ENCODE measurements around the gene MYO7A.

The MYO7A gene

DNA sequence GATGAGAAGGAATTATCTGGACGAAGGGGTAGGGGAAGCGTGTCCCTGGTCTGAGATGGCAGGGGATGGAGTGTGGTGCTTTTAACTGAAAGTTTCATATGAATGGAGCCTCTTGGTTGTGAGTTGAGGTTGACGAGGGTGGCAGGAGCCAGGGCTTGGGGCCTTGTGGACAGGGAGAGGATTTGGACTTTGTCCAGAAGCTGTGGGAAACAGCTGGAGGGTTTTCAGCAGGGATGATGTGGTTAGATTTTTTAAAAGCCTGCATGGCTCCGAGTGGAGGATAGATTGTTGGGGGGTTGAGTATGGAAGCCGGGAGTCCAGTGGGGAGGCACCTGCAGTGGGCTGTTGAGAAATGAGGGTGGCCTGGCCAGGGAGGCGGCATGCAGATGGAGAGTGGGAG is 24.8 kb downstream of the MYO7A start:
- TF ChIP-seq CTCF (IDR thresholded peaks at IDR 0.05; ENCODE audit: low read length) (no peak), EZH2 (IDR thresholded peaks at IDR 0.05; ENCODE audit: borderline replicate concordance, low read length) (no peak)
- Histone ChIP-seq H3K4me1 (ENCODE audit: insufficient read depth, low read length, severe bottlenecking) (no peaks in the 10 kb centered on the region), H3K4me2 (ENCODE audit: low read length) (no peak overlapping the region), H3K4me3 (ENCODE audit: low read depth, low read length, poor library complexity, severe bottlenecking) (no peak overlapping the region), H3K27ac (ENCODE audit: low read depth, low read length, poor library complexity, severe bottlenecking) (no peak overlapping the region), H3K9ac (ENCODE audit: low read length) (no peak overlapping the region), H3K9me3 (ENCODE audit: low read length) (no peaks in the 10 kb centered on the region), H3F3A (ENCODE audit: insufficient read depth, low read length) (no peaks in the 10 kb centered on the region), H3K9me2 (ENCODE audit: low read depth, low read length) (no peaks in the 10 kb centered on the region), H2AFZ (ENCODE audit: low read length) (no peak overlapping the region), H3K36me3 (ENCODE audit: insufficient read depth, low read length) (no peaks in the 10 kb centered on the region), H3K27me3 (ENCODE audit: insufficient read depth, low read length) (no peaks in the 10 kb centered on the region; the same call in 1 of the 2 replicates), H3K79me2 (ENCODE audit: insufficient read depth, low read length) (no peaks in the 10 kb centered on the region), H4K20me1 (ENCODE audit: insufficient read depth, low read length) (no peaks in the 10 kb centered on the region)

- Histone ChIP-seq H3K4me2 (ENCODE audit: low read length) (no peak overlapping the region), H3K9me3 (ENCODE audit: low read length) (no peaks in the 10 kb centered on the region), H3K9me2 (ENCODE audit: low read depth, low read length) (no peaks in the 10 kb centered on the region), H3K9ac (ENCODE audit: low read length) (no peak overlapping the region), H2AFZ (ENCODE audit: low read length) (no peak overlapping the region), H3K27ac (ENCODE audit: low read depth, low read length, poor library complexity, severe bottlenecking) (no peak overlapping the region), H3K79me2 (ENCODE audit: insufficient read depth, low read length) (no peaks in the 10 kb centered on the region), H3F3A (ENCODE audit: insufficient read depth, low read length) (no peaks in the 10 kb centered on the region), H3K36me3 (ENCODE audit: insufficient read depth, low read length) (no peaks in the 10 kb centered on the region), H3K4me3 (ENCODE audit: low read depth, low read length, poor library complexity, severe bottlenecking) (no peak overlapping the region), H3K4me1 (ENCODE audit: insufficient read depth, low read length, severe bottlenecking) (no peaks in the 10 kb centered on the region), H3K27me3 (ENCODE audit: insufficient read depth, low read length) (no peaks in the 10 kb centered on the region; the same call in 1 of the 2 replicates), H4K20me1 (ENCODE audit: insufficient read depth, low read length) (no peaks in the 10 kb centered on the region)
- TF ChIP-seq EZH2 (IDR thresholded peaks at IDR 0.05; ENCODE audit: borderline replicate concordance, low read length) (no peak), CTCF (IDR thresholded peaks at IDR 0.05; ENCODE audit: low read length) (no peak)
These were observed 25.5 kb downstream of the MYO7A start for GRCh38 chr11:77153276-77154185.

- Histone ChIP-seq H3K79me2 (ENCODE audit: insufficient read depth, low read length) (no peaks in the 10 kb centered on the region), H4K20me1 (ENCODE audit: insufficient read depth, low read length) (no peaks in the 10 kb centered on the region), H3K9me2 (ENCODE audit: low read depth, low read length) (no peaks in the 10 kb centered on the region), H3K9me3 (ENCODE audit: low read length) (no peaks in the 10 kb centered on the region), H3F3A (ENCODE audit: insufficient read depth, low read length) (no peaks in the 10 kb centered on the region), H3K9ac (ENCODE audit: low read length) (no peak overlapping the region), H3K27ac (ENCODE audit: low read depth, low read length, poor library complexity, severe bottlenecking) (no peak overlapping the region), H3K4me2 (ENCODE audit: low read length) (no peak overlapping the region), H3K27me3 (ENCODE audit: insufficient read depth, low read length) (no peaks in the 10 kb centered on the region; the same call in 1 of the 2 replicates), H3K4me3 (ENCODE audit: low read depth, low read length, poor library complexity, severe bottlenecking) (no peak overlapping the region), H2AFZ (ENCODE audit: low read length) (no peak overlapping the region), H3K36me3 (ENCODE audit: insufficient read depth, low read length) (no peaks in the 10 kb centered on the region), H3K4me1 (ENCODE audit: insufficient read depth, low read length, severe bottlenecking) (no peaks in the 10 kb centered on the region)
- TF ChIP-seq CTCF (IDR thresholded peaks at IDR 0.05; ENCODE audit: low read length) (no peak), EZH2 (IDR thresholded peaks at IDR 0.05; ENCODE audit: borderline replicate concordance, low read length) (no peak)
These were observed 26.5 kb downstream of the MYO7A start for GRCh38 chr11:77154381-77155081.

All from OCI-LY1 (cell line).